ENCODE data around the gene AP1B1.

The AP1B1 gene

DNA sequence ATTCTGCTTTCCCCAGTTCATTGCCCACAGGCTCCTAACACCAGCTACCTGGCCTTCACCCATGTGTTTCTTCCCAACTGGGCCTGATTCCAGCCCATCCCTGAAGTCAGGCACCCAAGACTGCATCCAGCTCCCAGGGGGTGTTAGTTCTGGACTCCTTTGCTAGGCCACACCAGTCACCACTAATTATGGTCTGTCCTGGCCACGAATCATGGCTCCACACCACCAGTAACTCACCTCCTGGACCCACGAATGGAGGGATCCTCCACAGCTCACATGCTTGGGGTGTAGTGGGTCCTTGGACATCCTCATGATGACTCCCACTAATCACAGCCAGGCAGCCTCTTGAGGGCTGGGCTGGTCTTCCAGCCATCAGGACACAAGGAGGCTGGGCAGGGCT, 69.3 kb downstream of the AP1B1 start:
- Histone ChIP-seq H3K4me3 (ENCODE audit: low read length) (no peak overlapping the region), H3K36me3 (replicated peaks; ENCODE audit: low read depth, low read length) (no peaks in the 10 kb centered on the region), H3K4me1 (ENCODE audit: low read length) (no peaks in the 10 kb centered on the region), H3K9ac (ENCODE audit: low read length) (no peak overlapping the region), H3K4me2 (ENCODE audit: low read length) (no peak overlapping the region), H2AFZ (ENCODE audit: low read depth, low read length) (no peak overlapping the region), H3K9me3 (ENCODE audit: insufficient read depth, low read length) (no peaks in the 10 kb centered on the region), H3K27me3 (ENCODE audit: low read depth, low read length) (no peaks in the 10 kb centered on the region), H3K79me2 (ENCODE audit: low read length) (no peaks in the 10 kb centered on the region), H4K20me1 (ENCODE audit: insufficient read depth, low read length) (no peaks in the 10 kb centered on the region), H3K27ac (ENCODE audit: low read length) (no peak overlapping the region)
- TF ChIP-seq EZH2phosphoT487 (IDR thresholded peaks at IDR 0.05; ENCODE audit: low read depth) = no peak

DNA sequence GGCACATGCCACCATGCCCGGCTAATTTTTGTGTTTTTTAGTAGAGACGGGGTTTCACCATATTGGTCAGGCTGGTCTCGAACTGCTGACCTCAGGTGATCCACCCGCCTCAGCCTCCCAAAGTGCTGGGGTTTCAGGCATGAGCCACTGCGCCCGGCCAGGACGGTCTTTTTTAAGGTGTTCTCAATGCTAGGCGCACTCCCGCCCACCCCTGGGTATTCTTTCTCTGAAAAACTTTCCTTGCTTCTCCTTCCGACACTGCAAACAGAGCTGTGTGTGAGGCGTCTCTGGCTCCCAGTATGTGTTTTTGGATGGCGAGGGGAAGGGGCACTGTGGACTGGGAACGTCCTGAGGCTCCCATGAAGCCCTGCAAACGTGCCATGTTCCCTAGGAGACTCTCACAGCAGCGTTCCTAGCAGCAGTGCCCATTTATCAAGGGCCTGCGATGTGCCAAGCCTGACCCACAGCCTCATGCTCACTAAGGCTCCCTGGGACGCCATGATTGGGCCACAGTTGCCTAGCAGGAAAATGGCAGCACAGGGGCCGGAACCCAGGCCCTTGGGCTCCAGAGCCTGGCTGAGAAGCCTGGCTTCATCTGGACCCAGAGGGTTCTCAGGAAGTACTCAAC, 70.4 kb downstream of the AP1B1 start:
- Histone ChIP-seq H3K4me3 (ENCODE audit: low read length) (no peak overlapping the region), H3K79me2 (ENCODE audit: low read length) (no peaks in the 10 kb centered on the region), H4K20me1 (ENCODE audit: insufficient read depth, low read length) (no peaks in the 10 kb centered on the region), H3K4me2 (ENCODE audit: low read length) (no peak overlapping the region), H3K9me3 (ENCODE audit: insufficient read depth, low read length) (no peaks in the 10 kb centered on the region), H3K9ac (ENCODE audit: low read length) (no peak overlapping the region), H3K4me1 (ENCODE audit: low read length) (no peaks in the 10 kb centered on the region), H3K27ac (ENCODE audit: low read length) (no peak overlapping the region), H3K36me3 (replicated peaks; ENCODE audit: low read depth, low read length) (no peaks in the 10 kb centered on the region), H3K27me3 (ENCODE audit: low read depth, low read length) (no peaks in the 10 kb centered on the region), H2AFZ (ENCODE audit: low read depth, low read length) (no peak overlapping the region)
- TF ChIP-seq EZH2phosphoT487 (IDR thresholded peaks at IDR 0.05; ENCODE audit: low read depth) = no peak
- TF ChIP-seq, protein P1, sequence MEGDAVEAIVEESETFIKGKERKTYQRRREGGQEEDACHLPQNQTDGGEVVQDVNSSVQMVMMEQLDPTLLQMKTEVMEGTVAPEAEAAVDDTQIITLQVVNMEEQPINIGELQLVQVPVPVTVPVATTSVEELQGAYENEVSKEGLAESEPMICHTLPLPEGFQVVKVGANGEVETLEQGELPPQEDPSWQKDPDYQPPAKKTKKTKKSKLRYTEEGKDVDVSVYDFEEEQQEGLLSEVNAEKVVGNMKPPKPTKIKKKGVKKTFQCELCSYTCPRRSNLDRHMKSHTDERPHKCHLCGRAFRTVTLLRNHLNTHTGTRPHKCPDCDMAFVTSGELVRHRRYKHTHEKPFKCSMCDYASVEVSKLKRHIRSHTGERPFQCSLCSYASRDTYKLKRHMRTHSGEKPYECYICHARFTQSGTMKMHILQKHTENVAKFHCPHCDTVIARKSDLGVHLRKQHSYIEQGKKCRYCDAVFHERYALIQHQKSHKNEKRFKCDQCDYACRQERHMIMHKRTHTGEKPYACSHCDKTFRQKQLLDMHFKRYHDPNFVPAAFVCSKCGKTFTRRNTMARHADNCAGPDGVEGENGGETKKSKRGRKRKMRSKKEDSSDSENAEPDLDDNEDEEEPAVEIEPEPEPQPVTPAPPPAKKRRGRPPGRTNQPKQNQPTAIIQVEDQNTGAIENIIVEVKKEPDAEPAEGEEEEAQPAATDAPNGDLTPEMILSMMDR (IDR thresholded peaks at IDR 0.05; ENCODE audit: low read depth, low read length) = no peak

DNA sequence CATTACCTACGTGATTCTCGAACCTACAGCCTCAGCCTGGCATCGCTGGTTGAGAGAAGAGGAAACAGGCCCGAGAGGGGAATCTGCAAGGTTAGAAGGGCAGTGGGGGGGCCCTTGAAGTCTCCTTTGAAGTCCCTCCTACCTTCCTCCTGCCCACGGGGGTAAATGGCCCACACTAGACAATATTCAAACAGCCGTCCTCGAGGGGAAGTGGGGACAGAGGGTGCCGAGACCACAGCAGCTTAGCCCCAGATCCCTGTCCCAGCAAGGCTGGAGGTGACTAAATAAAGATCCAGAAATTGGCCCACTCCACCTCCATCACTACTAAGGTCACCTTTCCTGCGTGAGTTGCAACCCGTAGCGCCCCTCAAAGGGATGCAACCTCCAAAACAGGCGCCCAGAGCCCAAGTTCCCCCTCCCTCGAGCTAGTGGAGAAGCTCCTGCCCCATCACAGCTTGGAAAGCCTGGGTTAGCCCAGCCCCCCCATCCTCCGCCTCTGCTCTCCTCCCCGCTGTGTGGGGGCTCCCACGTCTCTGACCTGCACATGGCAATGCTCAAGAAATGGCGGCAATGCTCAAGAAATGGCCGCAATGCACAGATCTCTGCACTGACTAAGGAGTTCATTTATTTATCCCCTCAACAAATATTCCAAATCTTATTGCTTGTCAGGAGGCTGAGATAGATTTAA, 72.1 kb downstream of the AP1B1 start:
- TF ChIP-seq, protein P1 (IDR thresholded peaks at IDR 0.05; ENCODE audit: low read depth, low read length) = no peak
- TF ChIP-seq EZH2phosphoT487 (IDR thresholded peaks at IDR 0.05; ENCODE audit: low read depth) = no peak
- Histone ChIP-seq H3K27ac (ENCODE audit: low read length) (no peak overlapping the region), H2AFZ (ENCODE audit: low read depth, low read length) (no peak overlapping the region), H3K4me1 (ENCODE audit: low read length) (no peaks in the 10 kb centered on the region), H3K4me3 (ENCODE audit: low read length) (no peak overlapping the region), H4K20me1 (ENCODE audit: insufficient read depth, low read length) (no peaks in the 10 kb centered on the region), H3K36me3 (replicated peaks; ENCODE audit: low read depth, low read length) (no peaks in the 10 kb centered on the region), H3K79me2 (ENCODE audit: low read length) (no peaks in the 10 kb centered on the region), H3K9me3 (ENCODE audit: insufficient read depth, low read length) (no peaks in the 10 kb centered on the region), H3K4me2 (ENCODE audit: low read length) (no peak overlapping the region), H3K9ac (ENCODE audit: low read length) (no peak overlapping the region), H3K27me3 (ENCODE audit: low read depth, low read length) (no peaks in the 10 kb centered on the region)

DNA sequence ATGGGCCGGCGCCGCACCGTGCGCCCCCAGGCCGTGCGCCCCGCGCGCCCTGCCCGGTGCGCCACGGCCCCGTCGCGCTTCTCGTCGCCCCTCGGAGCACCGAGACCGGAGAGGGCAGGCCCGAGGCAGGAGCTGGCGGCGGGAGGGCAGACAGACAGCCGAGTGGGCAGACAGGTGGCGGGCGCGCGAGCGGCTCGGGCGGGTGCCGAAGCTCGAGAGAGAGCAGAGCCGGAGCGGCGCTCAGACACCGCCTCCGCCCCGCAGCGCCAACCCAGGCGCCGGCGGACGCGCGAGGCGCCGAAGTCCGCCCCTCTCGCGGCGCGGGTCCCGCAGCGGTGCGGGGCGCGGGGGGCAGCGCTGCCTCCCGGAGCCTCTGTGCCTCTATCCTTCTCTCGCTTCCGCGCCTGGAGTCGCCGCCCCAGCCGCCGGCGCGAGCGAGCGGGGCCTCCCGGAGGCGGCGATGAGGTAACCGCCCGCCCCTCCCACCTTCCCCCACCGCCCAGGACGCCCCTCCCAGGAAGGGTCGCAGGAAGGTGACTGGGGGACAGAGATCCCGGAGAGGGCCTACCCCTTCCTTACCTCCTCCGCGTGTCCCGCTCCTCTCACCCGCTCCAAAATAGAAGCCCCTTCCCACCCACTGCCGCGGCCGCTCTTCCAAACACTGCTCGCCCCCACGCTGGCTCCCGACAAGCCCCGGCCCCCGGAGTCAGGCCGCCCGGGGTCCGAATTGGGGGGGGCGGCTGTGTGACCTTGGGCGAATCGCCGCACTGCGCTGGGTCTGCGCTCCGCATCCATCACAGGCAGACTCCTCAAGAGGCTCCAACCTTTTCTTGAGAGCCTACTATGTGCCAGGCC, 72.9 kb downstream of the AP1B1 start, which contains the start of gene RASL10A:
Gene RASL10A (minus strand): TSS at position 412 of the 855 bp plus-strand sequence. CDS start 451 bp downstream, outside the sequence.
- Histone ChIP-seq H3K9ac (ENCODE audit: low read length) (no peak within 1 kb of the TSS), H3K4me3 (ENCODE audit: low read length) (no peak within 1 kb of the TSS), H3K27me3 (ENCODE audit: low read depth, low read length) (no peaks in the 10 kb centered on the region), H3K4me1 (ENCODE audit: low read length) (no peaks in the 10 kb centered on the region), H3K36me3 (replicated peaks; ENCODE audit: low read depth, low read length) (no peaks in the 10 kb centered on the region), H4K20me1 (ENCODE audit: insufficient read depth, low read length) (no peaks in the 10 kb centered on the region), H3K9me3 (ENCODE audit: insufficient read depth, low read length) (no peaks in the 10 kb centered on the region), H3K27ac (ENCODE audit: low read length) (no peak within 1 kb of the TSS), H2AFZ (ENCODE audit: low read depth, low read length) (no peak within 1 kb of the TSS), H3K4me2 (ENCODE audit: low read length) (no peak within 1 kb of the TSS), H3K79me2 (ENCODE audit: low read length) (no peaks in the 10 kb centered on the region)
- TF ChIP-seq EZH2phosphoT487 (IDR thresholded peaks at IDR 0.05; ENCODE audit: low read depth) = no peak
- TF ChIP-seq, protein P1 (IDR thresholded peaks at IDR 0.05; ENCODE audit: low read depth, low read length) = no peak

Measured in OCI-LY3 (cell line).